ENCODE data around the gene ANKLE1. TPM values are rescaled to one million over a fixed set of nuclear protein-coding genes. Genes with fewer than 3 reads are reported as not detected.

Gene ANKLE1
- total and polyA plus RNA-seq, 8 donors, result 0.04 to 0.59 (median 0.13) TPM; not detected in 1

- H3K36me3 ChIP-seq, result peaks cover 0 to 5% (median 2%) of the 10 kb centered on the region in 3 donors
- H3K4me1 ChIP-seq, result peaks cover 3 to 19% (median 8%) of the 10 kb centered on the region in 3 donors
- DNase-seq (peak; percentile 89 to 100 (median 99)), ATAC-seq (peak; percentile 73 to 85 (median 81)), FAIRE-seq (peak; percentile 98)
- no peak for TF ChIP-seq CTCF (IDR thresholded peaks at IDR 0.05)
- H3K4me3 ChIP-seq, result peak within 1 kb of the TSS; percentile 61 to 91 (median 76)
- H3K27ac ChIP-seq, result peak within 1 kb of the TSS in 2 of 4 donors; percentile 55
- no peaks in the 10 kb centered on the region for H3K9me3 ChIP-seq
- no peaks in the 10 kb centered on the region for H3K27me3 ChIP-seq
- intact Hi-C loops (cut with DNase I), result no loop called here
- 0% methylated on average over 43 to 46 of the region's 46 CpGs for WGBS, 2 donors
Measured at GRCh38 chr19:17309198-17309964, 27.7 kb downstream of the ANKLE1 start, which contains the start of gene DDA1. Gene DDA1 (plus strand): TSS chr19:17309563. CDS start chr19:17309655, 92 bp downstream.

- ATAC-seq (no peak), DNase-seq (no peak), FAIRE-seq (no peak)
- peaks cover 0 to 9% (median 6%) of the 10 kb centered on the region in 3 donors for H3K36me3 ChIP-seq
- H3K27me3 ChIP-seq, result no peaks in the 10 kb centered on the region
- peak overlapping the region; percentile 61 to 91 (median 76) for H3K4me3 ChIP-seq
- intact Hi-C loops (cut with DNase I), result no loop called here
- TF ChIP-seq CTCF (IDR thresholded peaks at IDR 0.05), result no peak
- WGBS, 2 donors, result 4 to 5% methylated on average over 23 of the region's 23 CpGs
- H3K9me3 ChIP-seq, result no peaks in the 10 kb centered on the region
- H3K4me1 ChIP-seq, result peaks cover 0 to 13% (median 8%) of the 10 kb centered on the region in 3 donors
- H3K27ac ChIP-seq, result peak overlapping the region in 2 of 4 donors; percentile 55
Measured at GRCh38 chr19:17309965-17310461, 28.3 kb downstream of the ANKLE1 start.

GRCh38 chr19:17311455-17312188 lies 29.9 kb downstream of the ANKLE1 start:
- Histone ChIP-seq H3K27me3 (no peaks in the 10 kb centered on the region), H3K36me3 (peaks cover 0 to 13% (median 6%) of the 10 kb centered on the region in 3 donors), H3K9me3 (no peaks in the 10 kb centered on the region), H3K27ac (peak overlapping the region in 2 of 4 donors; percentile 55 to 60), H3K4me3 (no peak overlapping the region), H3K4me1 (peaks cover 0 to 7% (median 5%) of the 10 kb centered on the region in 3 donors)
- 73 to 78% methylated on average over 11 of the region's 11 CpGs for WGBS, 2 donors
- TF ChIP-seq CTCF (IDR thresholded peaks at IDR 0.05), result no peak
- ATAC-seq (peak in 1 of 4 donors; percentile 12), FAIRE-seq (no peak), DNase-seq (no peak)
- intact Hi-C loops (cut with DNase I), result no loop called here

- TF ChIP-seq CTCF (IDR thresholded peaks at IDR 0.05), result no peak
- DNase-seq (no peak), ATAC-seq (no peak), FAIRE-seq (no peak)
- H3K36me3 ChIP-seq, result peaks cover 0 to 13% (median 6%) of the 10 kb centered on the region in 3 donors
- H3K27me3 ChIP-seq, result no peaks in the 10 kb centered on the region
- WGBS, 2 donors, result 79 to 85% methylated on average over 20 of the region's 20 CpGs
- intact Hi-C loops (cut with DNase I), result no loop called here
- peak overlapping the region in 2 of 4 donors; percentile 55 to 60 for H3K27ac ChIP-seq
- H3K4me3 ChIP-seq, result no peak overlapping the region
- H3K9me3 ChIP-seq, result no peaks in the 10 kb centered on the region
- H3K4me1 ChIP-seq, result peaks cover 0 to 4% (median 2%) of the 10 kb centered on the region in 3 donors
Measured at GRCh38 chr19:17312189-17313113, 30.8 kb downstream of the ANKLE1 start.
